SHP77 treated with DMSO at 0.1 percent for 48 hours (cell line): ENCODE results near the gene TMEM125.

Experiments used
- DNase-seq: peaks from one replicate; lab custom pipeline; 2025; lab: John Stamatoyannopoulos, UW

TMEM125 gene

DNA sequence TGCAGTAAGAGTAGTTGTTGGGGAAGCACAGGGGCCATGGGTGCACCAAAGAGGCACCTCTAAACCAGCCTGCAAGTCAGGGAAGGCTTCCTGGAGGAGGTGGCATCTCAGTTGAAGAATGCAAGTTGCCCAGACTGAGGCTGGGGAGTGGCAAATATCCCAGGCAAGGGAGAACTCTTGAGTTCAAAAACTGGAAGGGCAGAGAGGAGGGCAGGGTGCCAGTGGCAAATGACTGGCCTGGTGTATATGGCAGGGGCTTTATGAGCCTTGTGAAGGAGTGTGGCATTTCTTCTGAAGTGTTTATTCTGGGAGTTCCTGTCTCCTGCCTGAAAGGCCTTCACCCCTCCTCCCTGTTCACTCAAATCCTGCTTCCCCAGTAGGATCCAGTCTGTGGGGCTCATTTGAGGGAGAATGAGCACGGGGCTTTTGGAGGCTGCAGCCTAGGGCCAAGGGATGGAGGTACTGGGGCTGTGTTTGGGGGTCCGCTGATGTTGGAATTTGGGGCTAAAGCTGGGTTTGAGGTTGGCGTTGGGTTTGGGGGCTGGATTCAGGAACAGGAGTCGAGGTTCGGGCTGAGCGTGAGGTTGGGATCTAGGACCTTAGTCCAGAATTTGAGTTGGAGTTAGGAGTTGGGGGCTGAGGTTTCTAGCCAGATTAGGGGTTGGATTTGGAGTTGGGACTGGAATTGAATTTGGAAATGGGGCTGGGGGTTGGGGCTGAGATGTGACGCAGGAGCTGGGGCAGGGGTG is at the start of gene TMEM125:
TMEM125 (plus strand) TSS at position 357 of the 749 bp plus-strand sequence. CDS start 2,740 bp downstream, outside the sequence.
- no peak for DNase-seq

DNA sequence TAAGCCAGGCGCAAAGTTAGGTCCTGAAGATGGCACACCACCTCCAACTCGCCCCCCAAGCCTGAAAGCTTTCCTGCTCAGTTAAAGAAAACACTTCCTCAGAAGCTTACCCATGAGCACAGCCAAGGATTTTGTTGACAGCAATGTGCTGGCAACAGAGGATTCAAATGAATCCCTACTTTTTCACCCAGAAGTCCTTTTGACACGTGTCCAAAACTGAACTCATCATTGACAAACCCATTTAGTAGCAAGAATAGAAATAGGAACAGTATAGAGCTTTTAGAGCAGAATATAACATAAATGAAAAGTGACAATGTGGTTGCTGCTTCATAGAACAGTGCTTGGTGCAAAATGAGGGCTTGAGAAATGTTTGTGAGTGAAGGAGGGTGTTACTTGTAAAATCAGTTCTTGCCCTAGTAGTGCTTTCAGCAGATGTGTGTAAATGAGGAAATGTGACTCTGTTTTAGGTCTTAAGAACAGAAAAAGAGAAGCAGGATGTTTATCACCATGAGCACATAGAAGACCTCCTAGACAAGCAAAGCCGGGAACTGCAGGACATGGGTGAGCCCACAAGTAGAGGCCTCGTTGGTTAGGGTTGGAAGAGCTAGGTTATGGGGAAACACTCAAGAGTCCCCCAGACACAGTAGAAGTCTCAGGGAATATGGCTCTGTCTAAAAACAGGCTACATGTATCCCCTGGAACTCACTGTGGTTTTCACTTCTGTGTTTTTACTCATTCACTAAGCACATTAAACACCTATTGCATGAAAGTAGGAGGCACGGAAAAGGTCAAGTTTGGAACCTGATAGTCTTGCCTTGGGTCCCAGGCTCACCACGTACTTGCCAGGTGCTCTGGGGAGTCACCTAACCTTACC is 48.6 kb upstream of the TMEM125 start:
- DNase-seq: no peak

DNA sequence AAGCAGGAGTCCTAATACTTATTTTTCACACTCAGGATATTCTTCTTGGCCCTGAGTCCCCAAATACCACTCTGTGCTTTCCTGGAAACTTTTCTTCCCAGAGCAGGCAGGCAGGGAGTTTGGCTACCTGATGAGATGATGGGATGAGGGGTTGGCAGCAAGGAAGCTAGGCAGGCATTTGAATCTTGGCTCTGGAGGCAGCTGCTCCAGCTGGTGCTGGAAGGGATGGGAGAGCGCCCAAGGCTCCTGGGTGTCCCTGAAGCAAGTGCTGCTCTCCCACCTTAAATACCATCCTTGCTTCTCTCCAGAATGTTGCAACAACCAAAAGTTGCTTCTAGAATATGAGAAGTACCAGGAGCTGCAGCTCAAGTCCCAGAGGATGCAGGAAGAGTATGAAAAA is 48.0 kb upstream of the TMEM125 start:
- no peak for DNase-seq

DNA sequence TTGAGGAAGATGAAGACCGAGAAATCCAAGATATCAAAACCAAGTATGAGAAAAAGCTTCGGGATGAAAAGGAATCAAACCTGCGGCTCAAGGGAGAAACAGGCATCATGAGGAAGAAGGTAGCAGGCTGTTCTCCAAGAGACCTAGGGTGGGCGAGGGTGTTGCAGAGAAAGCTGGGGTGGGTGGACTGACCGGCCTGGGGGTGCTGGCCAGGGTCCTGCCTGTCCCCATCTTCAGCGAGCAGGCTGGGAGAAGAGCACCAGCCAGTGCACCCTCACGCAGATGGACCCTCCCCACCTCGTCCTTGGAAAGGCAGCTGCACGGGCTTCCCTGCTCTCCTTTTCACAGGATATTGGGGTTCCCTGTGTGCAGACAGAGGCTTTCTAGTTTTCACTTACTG is 46.9 kb upstream of the TMEM125 start:
- DNase-seq: no peak

DNA sequence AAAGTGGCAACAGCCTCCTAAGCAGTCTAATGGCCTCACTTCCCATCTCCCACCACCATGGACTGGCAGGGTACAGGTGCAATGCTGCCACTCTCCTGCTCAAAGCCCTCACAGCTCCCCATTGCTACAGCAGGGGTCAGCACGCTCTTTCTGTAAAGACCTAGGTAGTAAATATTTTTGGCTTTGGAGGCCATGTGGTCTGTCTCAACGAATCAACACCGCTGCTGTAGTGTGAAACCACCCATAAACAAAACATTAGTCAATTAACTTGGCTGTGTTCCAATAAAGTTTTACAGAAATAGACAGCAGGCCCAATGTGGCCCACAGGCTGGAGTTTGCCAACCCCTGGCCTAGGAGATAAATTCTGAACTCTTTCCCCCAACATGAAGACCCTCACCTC is 44.6 kb upstream of the TMEM125 start:
- DNase-seq: no peak

DNA sequence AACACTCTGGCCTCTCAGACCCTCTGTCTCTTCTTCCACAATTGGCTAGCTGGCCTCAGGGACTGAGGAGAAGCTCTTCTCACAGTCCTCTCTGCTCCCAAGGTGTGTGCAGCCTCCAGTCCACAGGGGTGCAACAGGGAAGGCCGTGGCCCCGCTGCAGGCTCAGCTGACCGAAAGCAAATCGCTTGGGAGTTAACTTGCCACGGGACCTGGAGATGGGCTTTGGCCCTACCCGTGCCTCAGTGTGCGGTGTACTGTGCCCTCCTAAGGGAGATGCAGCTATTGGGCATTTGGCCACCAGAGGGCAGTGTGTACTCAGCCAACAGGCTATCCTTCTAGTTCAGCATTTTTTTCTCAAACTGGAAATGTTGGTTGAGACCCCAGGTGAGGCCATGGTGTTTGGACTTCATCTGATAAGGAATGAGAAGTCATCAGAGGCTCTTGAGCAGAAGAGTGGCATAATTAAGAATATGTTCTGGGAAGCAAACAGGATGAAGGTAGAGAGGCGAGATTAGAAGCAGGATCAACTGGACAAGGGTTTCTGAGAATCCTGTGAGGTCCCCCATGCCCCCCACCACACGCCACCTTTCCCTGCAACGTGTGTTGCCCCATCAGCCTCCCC is 42.5 kb upstream of the TMEM125 start:
- peak; percentile 56 for DNase-seq

DNA sequence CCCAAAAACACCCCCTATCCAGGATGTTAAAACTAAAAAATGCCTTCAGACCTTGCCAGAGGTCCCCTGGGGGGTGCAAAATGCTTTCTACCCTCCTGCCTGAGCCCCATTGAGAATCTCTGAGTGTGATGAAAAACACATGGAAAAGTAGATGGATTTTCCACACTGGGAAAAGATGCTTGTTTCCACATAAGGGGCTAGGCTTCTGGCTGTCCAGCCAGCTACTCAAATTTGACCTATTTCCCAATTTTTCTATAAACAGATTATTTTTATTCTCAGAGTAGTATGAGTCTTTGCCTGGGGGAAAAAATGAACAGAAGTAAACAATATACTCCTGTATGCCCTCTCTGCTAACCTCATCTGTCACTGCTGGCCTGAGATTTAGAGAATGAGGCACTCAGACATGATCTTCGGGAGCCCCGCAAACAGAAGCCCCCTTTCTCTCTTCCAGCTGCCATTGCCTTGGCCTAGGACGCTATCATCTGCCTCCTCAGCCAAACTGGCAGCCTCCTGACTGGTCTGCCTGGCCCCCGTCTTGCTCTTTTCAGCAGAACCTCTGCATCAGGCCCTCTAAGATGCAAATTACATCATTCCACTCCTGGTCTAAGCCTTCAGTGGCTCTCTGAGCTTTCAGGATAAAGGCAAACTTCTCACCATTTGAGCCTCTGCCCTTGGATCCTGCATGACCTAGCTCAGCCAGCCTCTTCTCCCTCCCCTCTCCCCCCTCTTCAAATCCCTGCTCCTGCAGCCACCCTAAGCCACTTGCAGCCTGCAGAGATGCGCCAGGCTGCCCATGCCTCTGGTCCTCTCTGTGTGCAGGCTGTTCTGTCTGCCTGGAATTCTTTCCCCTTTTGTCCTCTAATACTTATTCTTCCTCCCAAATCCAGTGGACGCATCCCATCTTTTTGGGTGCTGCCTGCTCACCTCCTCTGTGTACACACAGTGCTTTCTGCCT is 39.7 kb upstream of the TMEM125 start:
- no peak for DNase-seq

DNA sequence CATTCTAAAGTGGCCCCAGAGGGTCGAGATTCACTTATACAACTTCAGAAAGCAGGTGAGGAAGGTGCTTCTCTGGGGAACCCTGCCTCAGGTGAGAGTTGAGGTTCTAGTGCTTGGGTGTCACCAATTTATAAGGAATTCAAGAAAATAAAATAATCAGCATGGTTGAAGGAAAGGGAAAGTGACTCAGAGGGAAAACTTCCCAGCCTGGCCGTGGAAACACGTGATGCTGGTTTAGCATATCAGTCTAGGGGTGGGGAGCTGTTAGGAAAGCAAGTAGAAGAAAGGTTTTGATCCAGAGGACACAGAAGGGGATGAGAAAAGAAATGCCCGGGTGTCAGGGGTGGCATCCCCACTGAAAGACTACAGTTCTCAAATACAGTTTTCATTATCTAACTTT is 37.7 kb upstream of the TMEM125 start:
- no peak for DNase-seq

DNA sequence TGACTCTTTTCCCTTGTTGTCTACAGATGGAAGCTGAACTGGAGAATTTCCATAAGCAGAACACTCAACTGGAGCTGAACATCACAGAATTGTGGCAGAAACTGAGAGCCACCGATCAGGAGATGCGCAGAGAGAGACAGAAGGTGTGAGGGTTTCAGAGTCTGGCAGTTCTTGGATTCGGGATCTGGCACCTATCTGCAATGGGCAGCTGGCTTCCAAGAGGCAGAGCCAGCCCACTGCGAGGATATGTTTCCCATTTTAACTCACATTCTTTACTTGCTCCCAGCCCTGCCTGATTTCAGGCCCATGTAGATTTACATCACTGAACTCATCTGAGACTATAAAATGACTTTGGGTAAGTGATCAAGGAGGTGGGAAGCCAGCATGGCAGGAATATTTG is 37.3 kb upstream of the TMEM125 start:
- DNase-seq: no peak

DNA sequence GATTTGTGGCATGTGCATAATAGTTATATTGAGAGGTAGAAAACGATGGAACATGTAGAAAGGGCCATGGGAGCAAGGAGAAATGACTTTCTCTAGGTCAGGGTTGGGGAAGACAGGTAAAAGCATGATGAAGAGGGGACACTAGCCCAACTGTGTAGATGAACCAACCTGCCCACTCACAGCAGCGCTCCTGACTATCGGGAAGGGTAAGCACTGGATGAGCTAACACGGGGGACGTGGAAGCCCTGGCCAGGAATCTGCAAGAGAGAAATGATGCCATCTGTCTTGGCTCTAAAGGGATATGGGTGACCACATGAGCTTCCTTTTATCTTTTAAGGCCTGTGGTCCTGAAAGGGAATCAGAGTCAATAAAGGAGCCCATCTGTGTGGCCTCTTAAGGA is 36.2 kb upstream of the TMEM125 start:
- DNase-seq: no peak

DNA sequence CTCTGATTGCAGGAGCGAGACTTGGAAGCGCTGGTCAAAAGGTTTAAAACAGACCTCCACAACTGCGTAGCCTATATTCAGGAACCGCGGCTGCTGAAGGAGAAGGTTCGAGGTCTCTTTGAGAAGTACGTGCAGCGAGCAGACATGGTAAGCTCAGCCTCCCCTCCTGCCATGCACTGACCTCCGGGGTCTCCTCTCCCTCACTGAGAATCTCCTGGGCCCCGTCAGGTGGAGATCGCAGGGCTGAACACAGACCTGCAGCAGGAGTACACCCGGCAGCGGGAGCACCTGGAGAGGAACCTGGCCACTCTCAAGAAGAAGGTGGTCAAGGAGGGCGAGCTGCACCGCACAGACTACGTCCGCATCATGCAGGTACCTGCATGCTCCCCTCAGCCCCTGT is 35.5 kb upstream of the TMEM125 start:
- DNase-seq: no peak

DNA sequence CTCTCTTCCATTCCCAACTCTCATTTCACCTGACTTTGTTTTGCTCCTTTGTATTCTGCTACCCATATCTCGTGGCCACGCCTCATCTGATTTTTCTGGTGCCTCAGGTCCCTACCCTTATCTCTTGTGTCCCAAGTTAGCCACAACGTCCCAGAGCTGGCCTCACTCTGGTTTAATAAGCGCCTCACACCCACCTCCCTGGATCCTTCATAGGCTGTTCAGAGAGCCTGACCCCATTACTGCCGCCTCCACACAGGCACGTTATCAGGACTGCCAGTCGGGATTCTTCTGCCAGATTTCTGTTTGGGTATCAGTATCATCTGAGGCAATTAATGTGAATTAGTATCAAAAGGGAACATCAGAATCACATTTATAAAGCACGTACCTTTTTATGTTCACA is 34.7 kb upstream of the TMEM125 start:
- no peak for DNase-seq

DNA sequence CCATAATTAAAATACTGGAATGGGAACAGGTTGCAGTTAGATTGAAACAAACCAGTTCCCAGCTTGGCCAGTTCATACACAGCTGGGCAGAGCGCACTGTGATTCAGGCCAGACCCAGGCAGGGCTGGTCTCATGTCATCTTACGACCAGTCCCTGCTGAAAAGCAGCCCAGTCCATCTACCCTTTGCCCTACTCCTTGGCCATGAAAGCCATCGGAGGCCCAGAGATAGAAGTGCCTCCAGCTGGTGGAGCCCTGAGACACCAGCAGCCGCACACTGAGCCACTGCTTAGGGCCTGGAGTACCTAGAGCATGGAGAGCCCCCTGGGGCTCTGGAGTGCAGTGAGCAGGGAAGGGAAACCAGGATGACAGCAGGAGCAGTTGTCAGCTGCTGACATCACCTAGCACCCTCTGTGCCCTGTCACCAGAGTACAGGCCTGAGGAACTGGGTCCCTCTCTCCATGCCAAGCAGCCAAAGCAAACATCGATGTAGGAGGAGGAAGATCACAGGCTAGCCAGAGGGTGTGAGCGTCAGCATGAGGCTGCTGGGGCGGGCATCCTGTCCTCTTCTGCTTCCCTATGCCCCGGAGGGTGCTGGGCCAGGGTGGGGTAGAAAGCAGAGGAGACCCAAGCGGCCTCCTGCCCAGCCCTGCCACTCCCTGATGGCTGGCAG is 34.2 kb upstream of the TMEM125 start:
- no peak for DNase-seq

DNA sequence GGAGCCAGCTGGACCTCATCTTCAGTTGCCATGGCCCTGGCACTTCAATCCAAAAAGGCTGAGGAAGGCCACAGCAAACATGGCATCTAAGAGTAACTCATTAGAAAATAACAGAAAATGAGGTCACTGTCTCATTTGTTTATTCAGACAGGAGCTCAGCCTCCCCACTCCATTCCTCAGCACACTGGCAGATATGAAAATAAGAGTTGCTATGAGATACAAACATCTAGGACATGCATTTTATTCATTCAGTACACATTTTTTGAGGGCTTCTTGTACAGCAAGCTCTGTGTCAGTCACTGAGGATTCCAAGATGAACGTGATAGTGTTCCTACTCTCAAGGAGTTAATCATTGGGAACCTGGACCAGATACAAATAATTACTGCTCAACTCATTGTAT is 32.7 kb upstream of the TMEM125 start:
- DNase-seq: no peak

DNA sequence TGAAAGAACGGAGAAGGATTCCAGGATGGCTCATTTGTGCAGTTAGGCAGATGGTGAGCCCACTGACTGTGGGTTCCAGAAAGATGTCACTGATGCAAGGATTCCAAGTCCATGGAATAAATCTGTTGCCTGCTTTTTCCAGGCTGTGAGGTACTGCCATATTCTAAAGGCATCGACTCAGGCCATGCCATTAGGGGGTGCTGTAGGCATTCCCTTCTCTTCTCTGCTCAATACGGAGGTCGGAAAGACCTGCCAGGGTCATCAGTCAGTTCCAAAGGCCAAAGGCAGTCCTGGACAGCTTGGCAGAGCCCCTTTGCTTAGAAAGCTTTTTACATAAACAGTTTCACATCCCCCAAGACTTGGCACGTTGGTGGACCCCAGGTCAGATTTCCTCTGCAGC is 31.7 kb upstream of the TMEM125 start:
- DNase-seq: peak; percentile 41

DNA sequence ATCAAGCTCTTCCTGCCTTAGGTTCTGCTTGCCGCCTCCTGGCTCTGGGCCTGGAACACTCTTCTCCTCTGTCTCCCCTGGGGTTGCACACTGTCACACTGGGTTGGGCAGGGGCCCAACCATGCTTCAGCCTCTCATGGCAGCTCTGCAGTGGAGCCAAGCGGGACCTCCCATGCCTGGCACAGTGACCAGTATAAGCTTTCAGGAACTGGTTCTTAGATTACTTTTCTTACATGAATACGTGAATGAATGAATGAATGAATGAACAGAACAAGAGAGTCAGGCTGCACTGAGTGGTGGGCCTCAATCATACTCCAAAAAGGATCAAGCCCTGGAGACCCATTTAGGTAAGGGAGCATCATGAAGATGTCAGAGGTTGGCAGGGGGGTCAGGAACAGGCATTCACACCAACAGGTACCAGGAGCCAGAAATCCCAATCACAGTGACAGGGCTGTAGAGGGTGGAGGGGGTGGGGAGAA is 30.8 kb upstream of the TMEM125 start:
- DNase-seq: no peak

DNA sequence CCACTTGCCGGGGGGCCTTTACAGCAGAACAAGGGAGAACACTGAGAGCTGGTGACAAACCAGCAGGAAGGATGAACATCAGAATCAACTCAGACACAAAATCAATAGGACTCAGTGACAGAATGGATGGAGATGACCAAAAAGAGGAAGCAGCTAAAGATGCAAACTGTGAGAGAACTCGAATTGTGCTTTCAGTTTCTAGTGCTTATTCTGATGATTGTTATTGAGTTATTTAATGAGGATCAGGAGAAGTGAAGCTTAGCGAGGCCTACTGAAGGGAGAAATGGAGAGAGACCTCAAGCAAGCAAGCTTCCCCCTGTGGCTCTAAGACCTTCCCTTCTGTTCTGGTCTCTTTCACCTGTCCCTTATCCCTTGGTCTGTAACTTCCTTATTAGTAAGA is 30.3 kb upstream of the TMEM125 start:
- no peak for DNase-seq

DNA sequence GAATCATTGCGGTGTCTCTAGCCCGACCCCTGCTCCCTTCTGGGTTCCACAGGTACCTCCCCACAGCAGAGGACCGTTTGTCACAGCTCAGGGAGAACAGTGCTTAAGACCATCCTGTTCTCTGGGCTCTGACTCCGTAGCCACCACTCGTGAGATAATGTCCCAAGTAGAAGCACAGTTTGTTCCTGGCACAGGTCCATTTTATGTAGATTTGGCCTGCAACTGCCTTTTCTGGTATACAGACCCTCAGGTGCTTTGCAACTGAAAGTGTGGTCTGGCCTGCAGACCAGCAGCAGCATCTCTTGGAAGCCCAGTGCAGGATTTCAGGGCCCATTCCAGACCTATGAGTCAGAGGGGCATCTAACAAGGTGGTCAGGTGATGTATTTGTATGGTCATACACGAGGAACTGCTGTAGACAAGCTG is 28.4 kb upstream of the TMEM125 start:
- no peak for DNase-seq

DNA sequence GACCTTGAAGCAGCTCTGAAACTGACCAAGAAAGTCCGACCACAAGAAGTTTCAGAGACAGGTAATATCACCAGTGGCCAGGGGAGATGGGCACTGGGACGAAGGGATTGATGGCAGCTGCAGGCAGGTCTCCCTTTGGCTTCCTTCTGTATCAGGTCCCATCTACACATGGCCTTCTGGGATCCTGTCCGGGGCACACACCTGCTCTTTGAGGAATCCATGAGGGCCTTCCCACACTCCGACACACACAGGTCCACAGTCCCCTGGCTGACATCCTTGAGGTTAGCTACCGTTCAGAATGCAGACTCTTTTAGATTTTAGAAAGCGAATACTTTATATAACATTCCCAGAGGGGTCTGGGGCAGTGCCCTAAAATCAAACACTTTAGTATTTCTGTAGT is 26.5 kb upstream of the TMEM125 start:
- DNase-seq: no peak

DNA sequence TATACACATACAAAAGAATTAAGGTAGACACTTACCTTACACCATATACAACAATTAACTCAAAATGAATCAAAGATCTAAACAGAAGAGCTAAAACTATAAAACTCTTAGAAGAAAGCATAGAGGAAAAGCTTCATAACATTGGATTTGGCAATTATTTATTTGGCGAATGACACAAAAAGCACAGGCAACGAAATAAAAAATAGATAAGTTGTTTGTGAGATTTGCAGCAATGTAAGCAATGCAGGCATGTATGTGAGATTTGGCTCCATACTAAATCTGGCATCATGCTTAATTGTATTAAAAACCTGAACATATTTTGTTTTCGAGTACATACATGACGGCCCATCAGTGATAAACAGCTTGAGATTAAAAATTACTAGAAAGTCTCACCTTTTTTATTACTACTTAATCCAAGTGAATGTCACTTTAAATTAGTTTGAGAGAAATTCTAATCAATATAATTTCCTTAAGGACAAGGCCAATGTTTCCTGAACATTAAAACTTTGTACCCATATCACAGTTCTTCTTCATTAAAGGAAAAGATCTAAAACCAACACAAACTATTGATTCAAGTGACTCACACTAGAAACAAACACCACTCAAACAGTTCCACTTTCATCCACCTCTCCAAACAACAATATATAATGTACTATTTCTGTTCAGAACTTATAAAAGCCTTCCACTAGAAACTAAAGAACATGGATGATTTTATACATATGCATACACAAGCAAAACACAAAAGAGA is 23.1 kb upstream of the TMEM125 start:
- DNase-seq: no peak
